H9 (cell line): ENCODE data around the gene SIDT2. TPM values are rescaled to one million over a fixed set of nuclear protein-coding genes. Genes with fewer than 3 reads are reported as not detected.

Source experiments
- DNase-seq: peaks from one replicate; pipeline ENCODE4 v3.0.0-alpha.2; 2017
- H2AFZ ChIP-seq: one replicate; pipeline ENCODE4 v1.6.1; 2013; ENCODE audit warnings: mild to moderate bottlenecking, low read length, control low read depth, moderate library complexity
- H2AK5ac ChIP-seq: 2 replicates; pipeline ENCODE4 v1.6.1; 2013; ENCODE audit warnings: low read length, control low read depth, mixed read lengths; ENCODE audit not compliant: insufficient read length
- H2BK120ac ChIP-seq: one replicate; pipeline ENCODE4 v1.6.1; 2013; ENCODE audit warnings: low read depth, mild to moderate bottlenecking, low read length, control low read depth, inconsistent platforms; ENCODE audit not compliant: poor library complexity, severe bottlenecking
- H2BK12ac ChIP-seq: 2 replicates; pipeline ENCODE4 v1.6.1; 2013; ENCODE audit warnings: low read length, control low read depth, mixed read lengths, low read depth; ENCODE audit not compliant: insufficient read length
- H2BK15ac ChIP-seq: 2 replicates; pipeline ENCODE4 v1.6.1; 2013; ENCODE audit warnings: low read depth, low read length, control low read depth
- H2BK20ac ChIP-seq: one replicate; pipeline ENCODE4 v1.6.1; 2013; ENCODE audit warnings: low read depth, mild to moderate bottlenecking, low read length, control low read depth, inconsistent platforms; ENCODE audit not compliant: poor library complexity, severe bottlenecking
- H2BK5ac ChIP-seq: 2 replicates; pipeline ENCODE4 v1.6.1; 2013; ENCODE audit warnings: low read length, control low read depth, mixed read lengths; ENCODE audit not compliant: insufficient read length
- H3K14ac ChIP-seq: 2 replicates; pipeline ENCODE4 v1.6.1; 2013; ENCODE audit warnings: low read length, control low read depth; ENCODE audit not compliant: insufficient read depth
- H3K18ac ChIP-seq: 2 replicates; pipeline ENCODE4 v1.6.1; 2013; ENCODE audit warnings: low read depth, mild to moderate bottlenecking, mixed read lengths, low read length, control low read depth; ENCODE audit not compliant: insufficient read length
- H3K23ac ChIP-seq: 2 replicates; pipeline ENCODE4 v1.6.1; 2013; ENCODE audit warnings: low read length, control low read depth, mixed read lengths, low read depth; ENCODE audit not compliant: insufficient read length
- H3K23me2 ChIP-seq: 2 replicates; pipeline ENCODE4 v1.6.1; 2013; ENCODE audit warnings: low read depth, mild to moderate bottlenecking, mixed read lengths, low read length, control low read depth; ENCODE audit not compliant: insufficient read length, poor library complexity, severe bottlenecking
- H3K27ac ChIP-seq: 2 replicates; pipeline ENCODE4 v1.5.1; 2013; ENCODE audit warnings: low read length, control low read depth, mixed read lengths, low read depth; ENCODE audit not compliant: insufficient read length
- H3K27me3 ChIP-seq: 2 replicates; pipeline ENCODE4 v1.6.1; 2013; ENCODE audit warnings: low read length, control low read depth, inconsistent platforms; ENCODE audit not compliant: insufficient read depth
- H3K4ac ChIP-seq: 2 replicates; pipeline ENCODE4 v1.6.1; 2013; ENCODE audit warnings: low read depth, mild to moderate bottlenecking, control low read depth, inconsistent platforms, low read length, moderate library complexity
- H3K4me1 ChIP-seq: 2 replicates; pipeline ENCODE4 v1.6.1; 2013; ENCODE audit warnings: low read length, control low read depth, inconsistent platforms; ENCODE audit not compliant: insufficient read depth
- H3K4me2 ChIP-seq: 2 replicates; pipeline ENCODE4 v1.6.1; 2013; ENCODE audit warnings: low read length, control low read depth, mixed read lengths; ENCODE audit not compliant: insufficient read length, insufficient read depth
- H3K56ac ChIP-seq: 2 replicates; pipeline ENCODE4 v1.6.1; 2013; ENCODE audit warnings: low read depth, mild to moderate bottlenecking, mixed read lengths, low read length, control low read depth; ENCODE audit not compliant: insufficient read length
- H3K79me1 ChIP-seq: 2 replicates; pipeline ENCODE4 v1.6.1; 2013; ENCODE audit warnings: low read depth, mild to moderate bottlenecking, moderate library complexity, low read length, control low read depth, inconsistent platforms; ENCODE audit not compliant: insufficient read depth, poor library complexity, severe bottlenecking
- H3K79me2 ChIP-seq: 2 replicates; pipeline ENCODE4 v1.6.1; 2013; ENCODE audit warnings: low read length, control low read depth, inconsistent platforms; ENCODE audit not compliant: insufficient read depth
- H3K9ac ChIP-seq: 2 replicates; pipeline ENCODE4 v1.6.1; 2013; ENCODE audit warnings: low read length, control low read depth, mixed read lengths; ENCODE audit not compliant: insufficient read length; ENCODE audit errors: extremely low read depth
- H3K9me3 ChIP-seq: one replicate; pipeline ENCODE4 v1.6.1; 2013; ENCODE audit warnings: low read depth, low read length, inconsistent platforms; ENCODE audit not compliant: control insufficient read depth
- H3T11ph ChIP-seq: one replicate; pipeline ENCODE4 v1.6.1; 2013; ENCODE audit warnings: mild to moderate bottlenecking, low read length, control low read depth, inconsistent platforms
- H4K20me1 ChIP-seq: one replicate; pipeline ENCODE4 v1.6.1; 2013; ENCODE audit not compliant: control insufficient read depth, insufficient read length, insufficient read depth
- H4K5ac ChIP-seq: 2 replicates; pipeline ENCODE4 v1.6.1; 2013; ENCODE audit warnings: low read depth, mild to moderate bottlenecking, mixed read lengths, low read length, control low read depth; ENCODE audit not compliant: insufficient read length
- H4K8ac ChIP-seq: replicated peaks from 2 replicates; pipeline ENCODE4 v1.6.1; 2013; ENCODE audit warnings: low read length, control low read depth, mixed read lengths, low read depth; ENCODE audit not compliant: insufficient read length
- H4K91ac ChIP-seq: 2 replicates; pipeline ENCODE4 v1.6.1; 2013; ENCODE audit warnings: low read depth, mild to moderate bottlenecking, moderate library complexity, mixed read lengths, low read length, control low read depth; ENCODE audit not compliant: insufficient read length
- H3K27ac Mint-ChIP-seq, 3 experiments: 2 replicates in 2 of 3; 3 replicates in 1 of 3; pipeline ENCODE4 v1.8.0; 2020 to 2021; ENCODE audit warnings: mixed read lengths in 3 of 3, mild to moderate bottlenecking in 1 of 3, moderate library complexity in 1 of 3
- H3K27me3 Mint-ChIP-seq: 2 replicates; pipeline ENCODE4 v1.8.0; 2021; ENCODE audit warnings: low read depth, mild to moderate bottlenecking, moderate library complexity, mixed read lengths
- H3K36me3 Mint-ChIP-seq, 3 experiments: 2 replicates in 2 of 3; 3 replicates in 1 of 3; pipeline ENCODE4 v1.8.0; 2020 to 2021; ENCODE audit warnings: low read depth in 3 of 3, mixed read lengths in 3 of 3; ENCODE audit not compliant: insufficient read depth in 1 of 3
- H3K4me1 Mint-ChIP-seq, 2 experiments: 2 replicates each; pipeline ENCODE4 v1.8.0; 2020; ENCODE audit warnings: mixed read lengths in 2 of 2
- H3K4me3 Mint-ChIP-seq, 2 experiments: 2 replicates in 1 of 2; 3 replicates in 1 of 2; pipeline ENCODE4 v1.8.0; 2020 to 2021; ENCODE audit warnings: mild to moderate bottlenecking in 2 of 2, mixed read lengths in 2 of 2, moderate library complexity in 1 of 2
- H3K9me3 Mint-ChIP-seq, 2 experiments: 2 replicates in 1 of 2; 3 replicates in 1 of 2; pipeline ENCODE4 v1.8.0; 2020; ENCODE audit warnings: mild to moderate bottlenecking in 2 of 2, mixed read lengths in 2 of 2, moderate library complexity in 1 of 2
- CTCF ChIP-seq: fragments of 200-600 bp; sonication (generic); conservative IDR thresholded peaks from 3 replicates; pipeline ENCODE4 v1.8.0; 2021; ENCODE audit warnings: antibody characterized with exemption, mild to moderate bottlenecking
- WGBS: extraction: QIAGEN DNeasy Blood & Tissue Kit; methylation state at CpG from one replicate; pipeline ENCODE4 v1.1.7; 2013; ENCODE audit warnings: missing lambda C conversion rate, low lambda C conversion rate, mixed read lengths; ENCODE audit not compliant: insufficient read length; ENCODE audit errors: extremely low coverage; 5-methylcytosine and 5-hydroxymethylcytosine counted together
- total RNA-seq: library from RNA; stranded (reverse); gene quantifications from 2 replicates; pipeline ENCODE4 v1.2.1, GENCODE V29; 2021

Gene SIDT2
- total RNA-seq, 1 experiment from 2014 or later, result 18.3 TPM

- peak overlapping the region in 2 of 3 experiments; percentile 40 to 48; a peak in 3 of 7 replicates for H3K27ac Mint-ChIP-seq
- no peaks in the 10 kb centered on the region for H3K79me2 ChIP-seq
These were observed 51.9 kb downstream of the SIDT2 start for GRCh38 chr11:117230286-117230961.

More at GRCh38 chr11:117230286-117230961, 51.9 kb downstream of the SIDT2 start:
- Histone ChIP-seq H3K56ac (no peak overlapping the region), H4K8ac (no peak overlapping the region), H2AFZ (no peak overlapping the region), H3K27ac (no peak overlapping the region), H2BK12ac (no peak overlapping the region), H3K79me1 (no peaks in the 10 kb centered on the region), H3K27me3 (no peaks in the 10 kb centered on the region), H3K23me2 (peaks cover 15% of the 10 kb centered on the region), H4K20me1 (no peaks in the 10 kb centered on the region), H3K14ac (no peak overlapping the region), H4K5ac (no peak overlapping the region), H2BK120ac (no peak overlapping the region), H3K23ac (no peak overlapping the region), H3K9me3 (no peaks in the 10 kb centered on the region), H2BK15ac (no peak overlapping the region), H3K4me1 (no peaks in the 10 kb centered on the region), H3K4ac (no peak overlapping the region), H3K18ac (no peak overlapping the region), H2AK5ac (no peak overlapping the region), H2BK5ac (no peak overlapping the region), H3K4me2 (peak overlapping the region; percentile 92), H2BK20ac (no peak overlapping the region), H3T11ph (no peak overlapping the region), H3K9ac (no peak overlapping the region), H4K91ac (no peak overlapping the region)
- DNase-seq, result no peak
- peaks cover 24 to 26% of the 10 kb centered on the region in 2 experiments for H3K4me1 Mint-ChIP-seq
- peaks cover 6 to 36% (median 17%) of the 10 kb centered on the region in 3 experiments; a peak in 5 of 7 replicates for H3K36me3 Mint-ChIP-seq
- H3K9me3 Mint-ChIP-seq, result no peaks in the 10 kb centered on the region
- H3K4me3 Mint-ChIP-seq, result peak overlapping the region; percentile 94 to 97
- no CpG with 5 or more reads among the region's 12 CpGs for WGBS
- no peaks in the 10 kb centered on the region; the same call in 1 of the 2 replicates for H3K27me3 Mint-ChIP-seq
- TF ChIP-seq CTCF, result no peak
